ENCODE results near the gene XYLB. TPM values are rescaled to one million over a fixed set of nuclear protein-coding genes. Genes with fewer than 3 reads are reported as not detected.

XYLB gene
- total RNA-seq, 4 donors from 2014 or later: 0.76 to 3.4 (median 1.6) TPM

GRCh38 chr3:38369186-38369585, 22.6 kb downstream of the XYLB start:
- no peak for TF ChIP-seq POLR2AphosphoS5 (IDR thresholded peaks at IDR 0.05)
- TF ChIP-seq CTCF (IDR thresholded peaks at IDR 0.05): no peak
- TF ChIP-seq POLR2A (IDR thresholded peaks at IDR 0.05): no peak
- no peak for TF ChIP-seq EP300 (IDR thresholded peaks at IDR 0.05)
- Histone ChIP-seq H3K36me3 (peaks cover 28% of the 10 kb centered on the region), H3K4me1 (peaks cover 6% of the 10 kb centered on the region), H3K4me3 (no peak overlapping the region), H3K27me3 (no peaks in the 10 kb centered on the region), H3K27ac (no peak overlapping the region), H3K9me3 (no peaks in the 10 kb centered on the region)
- 89% methylated on average over 3 of the region's 3 CpGs for WGBS
- peak in 1 of 2 donors; percentile 60 for DNase-seq (ENCODE audit: low spot score in 2 of 2)

- H3K9me3 ChIP-seq: no peaks in the 10 kb centered on the region
- DNase-seq (ENCODE audit: low spot score in 2 of 2): no peak
- H3K27ac ChIP-seq: no peak overlapping the region
- no peaks in the 10 kb centered on the region for H3K27me3 ChIP-seq
- H3K4me3 ChIP-seq: no peak overlapping the region
- H3K36me3 ChIP-seq: peaks cover 28% of the 10 kb centered on the region
- no peak for TF ChIP-seq CTCF (IDR thresholded peaks at IDR 0.05)
- TF ChIP-seq POLR2A (IDR thresholded peaks at IDR 0.05): no peak
- TF ChIP-seq EP300 (IDR thresholded peaks at IDR 0.05): no peak
- TF ChIP-seq POLR2AphosphoS5 (IDR thresholded peaks at IDR 0.05): no peak
- 64% methylated on average over 2 of the region's 2 CpGs for WGBS
- peaks cover 6% of the 10 kb centered on the region for H3K4me1 ChIP-seq
Observed at GRCh38 chr3:38370149-38370548, 23.6 kb downstream of the XYLB start.

GRCh38 chr3:38370861-38371260, 24.3 kb downstream of the XYLB start:
- H3K36me3 ChIP-seq: peaks cover 24% of the 10 kb centered on the region
- no peak overlapping the region for H3K27ac ChIP-seq
- H3K9me3 ChIP-seq: no peaks in the 10 kb centered on the region
- TF ChIP-seq CTCF (IDR thresholded peaks at IDR 0.05) (no peak), POLR2A (IDR thresholded peaks at IDR 0.05) (no peak)
- peaks cover 12% of the 10 kb centered on the region for H3K4me1 ChIP-seq
- 81% methylated on average over 3 of the region's 4 CpGs for WGBS
- no peaks in the 10 kb centered on the region for H3K27me3 ChIP-seq
- DNase-seq (ENCODE audit: low spot score in 2 of 2): peak in 1 of 2 donors; percentile 60
- H3K4me3 ChIP-seq: no peak overlapping the region

GRCh38 chr3:38371541-38372213, 25.1 kb downstream of the XYLB start:
- no peaks in the 10 kb centered on the region for H3K9me3 ChIP-seq
- peaks cover 20% of the 10 kb centered on the region for H3K4me1 ChIP-seq
- peaks cover 24% of the 10 kb centered on the region for H3K36me3 ChIP-seq
- DNase-seq (ENCODE audit: low spot score in 2 of 2): peak in 1 of 2 donors; percentile 50
- TF ChIP-seq POLR2AphosphoS5 (IDR thresholded peaks at IDR 0.05) (no peak), EP300 (IDR thresholded peaks at IDR 0.05) (no peak), POLR2A (IDR thresholded peaks at IDR 0.05) (no peak), CTCF (IDR thresholded peaks at IDR 0.05) (no peak)
- H3K27me3 ChIP-seq: no peaks in the 10 kb centered on the region
- no peak overlapping the region for H3K27ac ChIP-seq
- no peak overlapping the region for H3K4me3 ChIP-seq
- WGBS: 72% methylated on average over 15 of the region's 15 CpGs

- Histone ChIP-seq H3K36me3 (peaks cover 21% of the 10 kb centered on the region), H3K27ac (no peak overlapping the region), H3K27me3 (no peaks in the 10 kb centered on the region), H3K4me1 (peaks cover 22% of the 10 kb centered on the region), H3K4me3 (no peak overlapping the region), H3K9me3 (no peaks in the 10 kb centered on the region)
- WGBS: 88% methylated on average over 5 of the region's 5 CpGs
- no peak for DNase-seq (ENCODE audit: low spot score in 2 of 2)
- TF ChIP-seq POLR2A (IDR thresholded peaks at IDR 0.05) (no peak), CTCF (IDR thresholded peaks at IDR 0.05) (no peak), POLR2AphosphoS5 (IDR thresholded peaks at IDR 0.05) (no peak), EP300 (IDR thresholded peaks at IDR 0.05) (no peak)
Observed at GRCh38 chr3:38372214-38372601, 25.6 kb downstream of the XYLB start.

All from suprapubic skin (tissue), 4 donors.